Karpas-422 (cell line): ENCODE measurements around the gene SCART1. TPM values are rescaled to one million over a fixed set of nuclear protein-coding genes. Genes with fewer than 3 reads are reported as not detected.

Experiments used
- DNase-seq: peaks from one replicate; pipeline ENCODE4 v3.0.0-alpha.2; 2015
- H2AFZ ChIP-seq: fragments of 200-600 bp; sonication (generic); 2 replicates; pipeline ENCODE4 v1.6.1; 2014; ENCODE audit warnings: antibody characterized with exemption, low read length, mixed read lengths
- H3K27ac ChIP-seq: fragments of 200-600 bp; sonication (generic); 2 replicates; pipeline ENCODE4 v1.5.1; 2014; ENCODE audit warnings: mild to moderate bottlenecking, low read length, moderate library complexity
- H3K27me3 ChIP-seq: fragments of 200-600 bp; sonication (generic); 2 replicates; pipeline ENCODE4 v1.6.1; 2014; ENCODE audit warnings: low read length, mixed read lengths
- H3K36me3 ChIP-seq: fragments of 200-600 bp; sonication (generic); 2 replicates; pipeline ENCODE4 v1.6.1; 2014; ENCODE audit warnings: low read length, mixed read lengths; ENCODE audit not compliant: insufficient read depth
- H3K4me1 ChIP-seq: fragments of 200-600 bp; sonication (generic); 2 replicates; pipeline ENCODE4 v1.6.1; 2014; ENCODE audit warnings: mild to moderate bottlenecking, low read length, mixed read lengths
- H3K4me2 ChIP-seq: fragments of 200-600 bp; sonication (generic); 2 replicates; pipeline ENCODE4 v1.6.1; 2014; ENCODE audit warnings: low read length, low read depth, mild to moderate bottlenecking; ENCODE audit not compliant: poor library complexity, severe bottlenecking
- H3K4me3 ChIP-seq: fragments of 200-600 bp; sonication (generic); 2 replicates; pipeline ENCODE4 v1.5.1; 2014; ENCODE audit warnings: mild to moderate bottlenecking, antibody characterized with exemption, low read length, mixed read lengths
- H3K79me2 ChIP-seq: fragments of 200-600 bp; sonication (generic); 2 replicates; pipeline ENCODE4 v1.6.1; 2014; ENCODE audit warnings: mild to moderate bottlenecking, low read length, mixed read lengths
- H3K9ac ChIP-seq: fragments of 200-600 bp; sonication (generic); 2 replicates; pipeline ENCODE4 v1.6.0; 2014; ENCODE audit warnings: low read length
- H3K9me2 ChIP-seq: fragments of 200-600 bp; sonication (generic), shearing (Covaris generic); replicated peaks from 2 replicates; pipeline ENCODE4 v1.6.0; 2014; ENCODE audit warnings: mild to moderate bottlenecking, low read length, moderate library complexity; ENCODE audit not compliant: insufficient read depth
- H3K9me3 ChIP-seq: fragments of 300-700, 200-600 bp; sonication (generic); 2 replicates; pipeline ENCODE4 v1.6.1; 2014; ENCODE audit warnings: low read length, mixed read lengths
- H4K20me1 ChIP-seq: fragments of 200-600 bp; sonication (generic); 2 replicates; pipeline ENCODE4 v1.6.1; 2014; ENCODE audit warnings: mild to moderate bottlenecking, antibody characterized with exemption, low read length, low read depth; ENCODE audit not compliant: insufficient read depth
- total RNA-seq: library from RNA; depleted of rRNA; stranded (reverse); fragments of >200 nt; shearing (Covaris generic); gene quantifications from 2 replicates; pipeline ENCODE4 v1.2.3, GENCODE V29; 2014; ENCODE audit warnings: low replicate concordance

The SCART1 gene
- total RNA-seq, 1 experiment from 2014 or later: 7.0 TPM

- Histone ChIP-seq H3K79me2 (no peaks in the 10 kb centered on the region), H3K36me3 (no peaks in the 10 kb centered on the region), H3K9me3 (no peaks in the 10 kb centered on the region; the same call in 1 of the 2 replicates), H3K4me1 (no peaks in the 10 kb centered on the region), H3K4me2 (no peak overlapping the region), H3K27ac (no peak overlapping the region), H2AFZ (no peak overlapping the region), H3K27me3 (no peaks in the 10 kb centered on the region), H3K9me2 (no peaks in the 10 kb centered on the region), H3K9ac (no peak overlapping the region), H4K20me1 (no peaks in the 10 kb centered on the region), H3K4me3 (no peak overlapping the region)
- DNase-seq: no peak
Observed at GRCh38 chr10:133457100-133457841, 3.5 kb downstream of the SCART1 start.

DNA sequence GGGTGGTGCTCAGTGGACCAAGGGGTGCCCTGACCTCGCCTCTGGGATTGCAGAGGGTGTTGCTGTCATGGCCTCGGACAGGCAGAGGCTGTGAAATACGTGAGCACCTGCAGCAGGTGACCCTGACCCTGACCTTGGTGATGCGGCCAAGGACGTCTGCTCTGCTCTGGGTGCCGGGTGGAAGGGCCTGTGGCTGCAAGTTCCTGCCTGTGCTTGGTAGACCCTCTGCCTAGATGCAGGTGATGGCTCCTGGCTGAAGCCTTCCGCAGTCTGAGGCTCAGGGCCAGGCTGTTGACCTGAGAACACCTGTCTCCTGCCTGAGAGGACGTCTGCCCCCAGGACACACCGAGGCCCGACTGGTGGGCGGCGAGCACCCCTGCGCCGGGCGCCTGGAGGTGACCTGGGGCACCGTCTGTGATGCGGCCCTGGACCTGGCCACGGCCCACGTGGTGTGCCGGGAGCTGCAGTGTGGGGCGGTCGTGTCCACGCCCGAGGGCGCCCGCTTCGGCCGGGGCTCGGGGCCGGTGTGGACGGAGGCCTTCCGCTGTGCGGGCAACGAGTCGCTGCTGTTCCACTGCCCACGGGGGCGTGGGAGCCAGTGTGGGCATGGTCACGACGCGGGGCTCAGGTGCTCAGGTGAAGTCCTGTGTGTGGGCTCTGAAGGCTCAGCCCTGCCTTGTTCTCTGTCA lies 4.4 kb downstream of the SCART1 start:
- H3K27me3 ChIP-seq: no peaks in the 10 kb centered on the region
- H3K4me1 ChIP-seq: no peaks in the 10 kb centered on the region
- H3K4me2 ChIP-seq: no peak overlapping the region
- DNase-seq: no peak
- no peaks in the 10 kb centered on the region for H3K9me2 ChIP-seq
- no peak overlapping the region for H3K9ac ChIP-seq
- H3K9me3 ChIP-seq: no peaks in the 10 kb centered on the region; the same call in 1 of the 2 replicates
- no peak overlapping the region for H3K27ac ChIP-seq
- H3K36me3 ChIP-seq: no peaks in the 10 kb centered on the region
- no peaks in the 10 kb centered on the region for H3K79me2 ChIP-seq
- no peak overlapping the region for H2AFZ ChIP-seq
- no peak overlapping the region for H3K4me3 ChIP-seq
- H4K20me1 ChIP-seq: no peaks in the 10 kb centered on the region

- DNase-seq: no peak
- no peaks in the 10 kb centered on the region for H3K4me1 ChIP-seq
- H3K9ac ChIP-seq: no peak overlapping the region
- no peaks in the 10 kb centered on the region; the same call in 1 of the 2 replicates for H3K9me3 ChIP-seq
- no peaks in the 10 kb centered on the region for H3K36me3 ChIP-seq
- H2AFZ ChIP-seq: no peak overlapping the region
- no peak overlapping the region for H3K4me3 ChIP-seq
- no peaks in the 10 kb centered on the region for H3K79me2 ChIP-seq
- no peaks in the 10 kb centered on the region for H4K20me1 ChIP-seq
- H3K27me3 ChIP-seq: no peaks in the 10 kb centered on the region
- H3K27ac ChIP-seq: no peak overlapping the region
- no peak overlapping the region for H3K4me2 ChIP-seq
- no peaks in the 10 kb centered on the region for H3K9me2 ChIP-seq
Observed at GRCh38 chr10:133458710-133459453, 5.1 kb downstream of the SCART1 start.

DNA sequence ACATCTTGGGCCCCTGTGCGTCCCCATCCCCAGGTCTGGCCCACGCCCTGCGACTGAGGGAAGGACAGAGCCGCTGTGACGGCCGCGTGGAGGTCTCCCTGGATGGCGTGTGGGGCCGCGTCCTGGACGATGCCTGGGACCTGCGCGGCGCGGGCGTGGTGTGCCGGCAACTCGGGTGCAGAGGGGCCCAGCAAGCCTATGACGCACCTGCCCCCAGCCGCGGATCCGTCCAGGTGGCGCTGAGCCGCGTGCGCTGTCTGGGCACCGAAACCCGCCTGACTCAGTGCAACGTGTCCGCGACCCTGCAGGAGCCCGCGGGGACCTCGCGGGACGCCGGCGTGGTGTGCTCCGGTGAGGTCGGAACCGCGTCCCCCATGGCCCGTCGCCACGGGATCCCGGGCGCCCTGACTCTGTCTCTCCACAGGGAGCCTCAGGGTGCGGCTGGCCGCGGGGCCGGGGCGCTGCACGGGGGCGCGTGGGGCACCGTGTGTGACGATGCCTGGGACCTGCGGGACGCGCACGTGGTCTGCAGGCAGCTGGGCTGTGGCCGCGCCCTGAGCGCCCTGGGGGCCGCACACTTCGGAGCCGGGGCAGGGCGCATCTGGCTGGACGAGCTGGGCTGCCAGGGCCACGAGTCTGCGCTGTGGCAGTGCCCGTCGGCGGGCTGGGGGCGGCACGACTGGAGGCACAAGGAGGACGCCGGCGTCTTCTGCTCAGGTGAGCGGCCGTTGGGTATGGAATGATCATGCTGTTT lies 5.9 kb downstream of the SCART1 start:
- no peaks in the 10 kb centered on the region for H3K27me3 ChIP-seq
- no peaks in the 10 kb centered on the region for H3K4me1 ChIP-seq
- no peak overlapping the region for H3K4me3 ChIP-seq
- no peak overlapping the region for H3K4me2 ChIP-seq
- no peak overlapping the region for H2AFZ ChIP-seq
- no peaks in the 10 kb centered on the region for H4K20me1 ChIP-seq
- no peaks in the 10 kb centered on the region for H3K36me3 ChIP-seq
- no peaks in the 10 kb centered on the region for H3K79me2 ChIP-seq
- no peak for DNase-seq
- no peak overlapping the region for H3K27ac ChIP-seq
- H3K9ac ChIP-seq: no peak overlapping the region
- no peaks in the 10 kb centered on the region; the same call in 1 of the 2 replicates for H3K9me3 ChIP-seq
- no peaks in the 10 kb centered on the region for H3K9me2 ChIP-seq

DNA sequence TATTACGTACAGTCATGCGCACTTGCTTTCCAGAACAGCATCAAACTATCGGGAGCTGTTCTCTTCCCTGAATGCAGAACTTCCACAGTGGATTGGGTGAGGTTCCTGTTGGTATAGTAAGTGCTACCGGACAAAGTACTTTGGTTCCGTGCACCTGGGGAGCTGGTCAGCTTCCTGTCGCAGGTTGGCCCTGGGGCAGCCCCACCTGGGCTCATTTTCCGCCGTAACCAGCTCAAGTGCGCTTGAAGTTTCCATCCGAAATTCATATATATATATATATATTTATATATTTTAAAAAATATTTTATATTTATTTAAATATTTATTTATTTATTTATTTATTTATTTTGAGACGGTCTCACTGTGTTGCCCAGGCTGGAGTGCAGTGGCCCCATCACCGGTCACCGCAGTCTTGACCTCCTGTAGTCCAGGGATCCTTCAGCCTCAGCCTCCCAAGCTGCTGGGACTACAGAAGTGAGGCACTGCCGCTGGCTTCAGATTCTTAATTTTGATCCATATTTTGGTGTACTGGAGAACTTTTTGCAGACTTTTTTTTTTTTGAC lies 6.5 kb downstream of the SCART1 start:
- DNase-seq: no peak
- H3K27me3 ChIP-seq: no peaks in the 10 kb centered on the region

DNA sequence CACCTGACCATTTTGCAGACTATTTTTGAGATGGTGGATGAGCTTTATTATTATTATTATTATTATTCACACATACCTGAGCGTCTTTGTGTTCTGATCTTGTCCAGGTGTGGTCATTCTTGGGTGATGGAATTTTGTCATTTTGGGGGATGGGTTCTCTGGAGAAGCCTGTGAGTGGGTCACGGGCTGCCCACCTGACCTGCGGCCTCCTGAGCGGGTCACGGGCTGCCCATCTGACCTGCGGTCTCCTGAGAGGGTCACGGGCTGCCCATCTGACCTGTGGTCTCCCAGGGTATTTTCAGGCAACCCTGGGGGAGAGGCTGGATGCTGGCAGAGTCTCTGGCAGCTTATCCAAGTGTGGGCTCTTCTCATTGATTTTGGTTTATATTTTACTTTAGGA lies 7.3 kb downstream of the SCART1 start:
- no peak overlapping the region for H3K4me3 ChIP-seq
- H3K4me1 ChIP-seq: no peaks in the 10 kb centered on the region

More for the DNA sequence above, 6.5 kb downstream of the SCART1 start:
- Histone ChIP-seq H3K4me2 (no peak overlapping the region), H3K9me2 (no peaks in the 10 kb centered on the region), H3K79me2 (no peaks in the 10 kb centered on the region), H4K20me1 (no peaks in the 10 kb centered on the region), H3K36me3 (no peaks in the 10 kb centered on the region), H3K9me3 (no peaks in the 10 kb centered on the region; the same call in 1 of the 2 replicates), H3K27ac (no peak overlapping the region), H3K9ac (no peak overlapping the region), H3K4me3 (no peak overlapping the region), H2AFZ (no peak overlapping the region), H3K4me1 (no peaks in the 10 kb centered on the region)

DNA sequence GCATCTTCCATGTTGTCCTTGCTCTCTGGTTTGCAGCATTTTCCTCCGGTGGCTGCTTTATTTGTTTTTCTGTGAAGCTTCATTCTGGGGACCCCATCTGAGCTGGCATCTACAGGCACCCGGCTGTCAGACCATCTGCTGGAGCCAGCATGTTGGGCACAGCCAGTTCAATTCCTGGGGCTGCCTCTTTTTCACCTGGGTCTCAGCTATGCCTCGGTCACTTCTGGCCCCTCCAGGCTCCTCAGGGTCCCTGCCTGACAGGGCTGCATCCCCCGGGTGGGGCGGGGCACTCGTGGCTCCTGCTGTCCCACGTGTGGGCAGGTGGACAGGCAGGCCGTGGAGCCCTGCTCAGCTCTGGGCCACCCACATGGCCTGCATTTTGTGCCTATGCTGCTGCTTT lies 8.1 kb downstream of the SCART1 start:
- Histone ChIP-seq H3K79me2 (no peaks in the 10 kb centered on the region), H2AFZ (no peak overlapping the region), H3K27me3 (no peaks in the 10 kb centered on the region), H3K9me2 (no peaks in the 10 kb centered on the region), H3K4me3 (no peak overlapping the region), H3K36me3 (no peaks in the 10 kb centered on the region), H3K4me2 (no peak overlapping the region), H3K9me3 (no peaks in the 10 kb centered on the region), H3K9ac (no peak overlapping the region), H3K27ac (no peak overlapping the region), H4K20me1 (no peaks in the 10 kb centered on the region), H3K4me1 (no peaks in the 10 kb centered on the region)
- no peak for DNase-seq

More for the DNA sequence above, 7.3 kb downstream of the SCART1 start:
- Histone ChIP-seq H3K27me3 (no peaks in the 10 kb centered on the region), H4K20me1 (no peaks in the 10 kb centered on the region), H3K4me2 (no peak overlapping the region), H3K9ac (no peak overlapping the region), H3K9me3 (no peaks in the 10 kb centered on the region), H3K79me2 (no peaks in the 10 kb centered on the region), H2AFZ (no peak overlapping the region), H3K27ac (no peak overlapping the region), H3K9me2 (no peaks in the 10 kb centered on the region), H3K36me3 (no peaks in the 10 kb centered on the region)
- DNase-seq: no peak
